ENCODE results near the gene ENDOG.

GRCh38 chr9:128809831-128810230 is 8.5 kb upstream of the ENDOG start:
- TF ChIP-seq, protein P1, sequence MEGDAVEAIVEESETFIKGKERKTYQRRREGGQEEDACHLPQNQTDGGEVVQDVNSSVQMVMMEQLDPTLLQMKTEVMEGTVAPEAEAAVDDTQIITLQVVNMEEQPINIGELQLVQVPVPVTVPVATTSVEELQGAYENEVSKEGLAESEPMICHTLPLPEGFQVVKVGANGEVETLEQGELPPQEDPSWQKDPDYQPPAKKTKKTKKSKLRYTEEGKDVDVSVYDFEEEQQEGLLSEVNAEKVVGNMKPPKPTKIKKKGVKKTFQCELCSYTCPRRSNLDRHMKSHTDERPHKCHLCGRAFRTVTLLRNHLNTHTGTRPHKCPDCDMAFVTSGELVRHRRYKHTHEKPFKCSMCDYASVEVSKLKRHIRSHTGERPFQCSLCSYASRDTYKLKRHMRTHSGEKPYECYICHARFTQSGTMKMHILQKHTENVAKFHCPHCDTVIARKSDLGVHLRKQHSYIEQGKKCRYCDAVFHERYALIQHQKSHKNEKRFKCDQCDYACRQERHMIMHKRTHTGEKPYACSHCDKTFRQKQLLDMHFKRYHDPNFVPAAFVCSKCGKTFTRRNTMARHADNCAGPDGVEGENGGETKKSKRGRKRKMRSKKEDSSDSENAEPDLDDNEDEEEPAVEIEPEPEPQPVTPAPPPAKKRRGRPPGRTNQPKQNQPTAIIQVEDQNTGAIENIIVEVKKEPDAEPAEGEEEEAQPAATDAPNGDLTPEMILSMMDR (IDR thresholded peaks at IDR 0.05) = no peak
- TF ChIP-seq POLR2A (IDR thresholded peaks at IDR 0.05) = no peak

All from uterus (tissue), 2 donors.